Right hindlimb (tissue), 1 donor: Measurements from ENCODE around the gene NDOR1.

Experiments used
- DNase-seq: peaks from one replicate; pipeline ENCODE4 v3.0.0-alpha.2; 2018

NDOR1 gene

DNA sequence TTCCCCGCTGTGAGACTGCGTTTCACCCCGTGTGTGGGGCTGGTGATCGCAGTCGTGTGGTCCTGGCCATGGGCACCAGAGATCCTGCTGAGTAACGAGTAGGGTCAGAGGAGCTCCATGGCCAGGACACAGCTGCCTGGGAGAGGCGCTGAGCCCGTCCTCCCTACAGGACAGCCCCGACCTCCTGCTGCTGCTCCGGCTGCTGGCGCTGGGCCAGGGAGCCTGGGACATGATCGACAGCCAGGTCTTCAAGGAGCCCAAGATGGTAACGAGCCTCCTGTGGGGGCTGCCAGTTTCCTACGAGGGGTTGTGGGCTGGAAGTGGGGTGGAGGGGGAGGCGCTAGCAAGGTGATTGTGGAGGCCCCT lies 60.6 kb downstream of the NDOR1 start:
- peak; percentile 20 for DNase-seq
